ENCODE measurements around the gene SNX27. TPM values are rescaled to one million over a fixed set of nuclear protein-coding genes. Genes with fewer than 3 reads are reported as not detected.

Gene SNX27
- total and polyA plus RNA-seq, 2 donors (not counting 3 experiments of a cell fraction or from before 2014, with no cell fraction given), result 8.1 to 24.9 TPM

- ChIA-PET CTCF (interaction anchor here (0.6 to 2.5 kb wide), 9 partner anchors 9 to 144 kb away, joined by 3 to 13 read pairs (median 4); partner anchors contain the start of gene MRPL9), POLR2A (no interaction called here)
- no peaks in the 10 kb centered on the region for H3K9me3 ChIP-seq (replicated peaks; ENCODE audit: control insufficient read depth, insufficient read depth, low read length)
- H3K4me3 ChIP-seq (replicated peaks in 1 of 3; ENCODE audit: insufficient read depth in 1 of 3, low read depth in 1 of 3, low read length in 3 of 3), result no peak overlapping the region
- no peaks in the 10 kb centered on the region for H3K4me1 ChIP-seq (ENCODE audit: control insufficient read depth, extremely low read depth, insufficient read depth, low read length)
- no peak for TF ChIP-seq MYC (IDR thresholded peaks at IDR 0.05; ENCODE audit: low read depth, low read length)
- TF ChIP-seq POLR2A (IDR thresholded peaks at IDR 0.05; ENCODE audit: low read depth, low read length), result no peak
- no peak for TF ChIP-seq EZH2 (IDR thresholded peaks at IDR 0.05; ENCODE audit: borderline replicate concordance, low read depth, low read length, severe bottlenecking)
- no peak for TF ChIP-seq JUN (IDR thresholded peaks at IDR 0.05; ENCODE audit: borderline replicate concordance, insufficient read depth, insufficient read length, low read depth)
- TF ChIP-seq CTCF (IDR thresholded peaks at IDR 0.05; ENCODE audit: extremely low read depth in 1 of 2, insufficient read depth in 1 of 2, low read depth in 1 of 2, low read length in 2 of 2), result no peak
- no peak for TF ChIP-seq GATA2 (IDR thresholded peaks at IDR 0.05; ENCODE audit: insufficient read depth, insufficient read length, low read depth, low read length)
- TF ChIP-seq FOS (IDR thresholded peaks at IDR 0.05; ENCODE audit: borderline replicate concordance, insufficient read depth, low read length), result no peak
- TF ChIP-seq POLR2AphosphoS5 (IDR thresholded peaks at IDR 0.05; ENCODE audit: insufficient read depth, low read depth, low read length), result no peak
- dilution Hi-C loops (cut with MboI; ENCODE audit: extremely low pct_ligation_motif_present, low sequenced_read_pairs), result no loop called here
- no peak overlapping the region for H2AFZ ChIP-seq (ENCODE audit: low read depth, low read length)
- H3K4me2 ChIP-seq (ENCODE audit: insufficient read depth, low read length), result no peak overlapping the region
- BruUV-seq (replicated peaks), result no TSS peak
- H3K27me3 ChIP-seq (ENCODE audit: control insufficient read depth in 2 of 2, insufficient read depth in 2 of 2, low read length in 2 of 2), result no peaks in the 10 kb centered on the region
- FAIRE-seq, result no peak
- H3K9ac ChIP-seq (replicated peaks; ENCODE audit: extremely low read depth, insufficient read depth, low read length), result no peak overlapping the region
- H3K9me1 ChIP-seq (replicated peaks; ENCODE audit: control insufficient read depth, extremely low read depth, insufficient read depth, low read length), result no peaks in the 10 kb centered on the region
- DNase-seq (ENCODE audit: low read depth, low spot score), result peak; percentile 30
- intact Hi-C loops (cut with micrococcal nuclease), result loop anchor here (5.0 kb wide), 1 partner anchor 250 kb away; no protein-coding TSS in a partner anchor
- H3K36me3 ChIP-seq (ENCODE audit: control insufficient read depth in 2 of 2, extremely low read depth in 1 of 2, insufficient read depth in 2 of 2, low read length in 2 of 2), result peaks cover 0 to 2% of the 10 kb centered on the region in 2 experiments
- H4K20me1 ChIP-seq (replicated peaks; ENCODE audit: control insufficient read depth, extremely low read depth, insufficient read depth, low read length), result no peaks in the 10 kb centered on the region
- H3K27ac ChIP-seq (ENCODE audit: insufficient read depth, low read depth, low read length), result no peak overlapping the region
- H3K79me2 ChIP-seq (ENCODE audit: control insufficient read depth, insufficient read depth, low read length), result no peaks in the 10 kb centered on the region
Measured at GRCh38 chr1:151692226-151692625, 80.4 kb downstream of the SNX27 start.

Measured in endothelial cell of umbilical vein (primary cell).